Left lung (tissue), 10 donors: Measurements from ENCODE around the gene TRIP10. TPM values are rescaled to one million over a fixed set of nuclear protein-coding genes. Genes with fewer than 3 reads are reported as not detected.
"Not testable (repeated sequence)": the region's sequence is repeated elsewhere in the genome, so short reads cannot be mapped to it uniquely, and the experiment has no call there.

Source experiments
- ATAC-seq: fragments of 200-7000 bp; cut with Tn5 transposase; one replicate; pipeline ENCODE4 v1.9.1; 2020; ENCODE audit warnings: moderate library complexity
- DNase-seq, 4 donors: peaks; one replicate each; pipeline ENCODE4 v3.0.0-alpha.2; 2013 to 2020
- H3K27ac ChIP-seq, 2 donors: fragments of 200-600 bp; sonication (generic) in 1 of 2; one replicate each; pipeline versions ENCODE4 v1.5.0 to v1.8.0; 2020 to 2021
- H3K27me3 ChIP-seq, 2 donors: fragments of 200-600 bp; sonication (generic) in 1 of 2; one replicate each; pipeline versions ENCODE4 v1.5.0 to v1.8.0; 2020 to 2021
- H3K36me3 ChIP-seq, 2 donors: fragments of 200-600 bp; sonication (generic) in 1 of 2; one replicate each; pipeline versions ENCODE4 v1.5.0 to v1.8.0; 2020 to 2021
- H3K4me1 ChIP-seq, 2 donors: fragments of 200-600 bp; one replicate each; pipeline ENCODE4 v1.8.0; 2021
- H3K4me3 ChIP-seq, 2 donors: fragments of 200-600 bp; sonication (generic) in 1 of 2; one replicate each; pipeline versions ENCODE4 v1.5.0 to v1.8.0; 2020 to 2021; ENCODE audit warnings: mild to moderate bottlenecking in 1 of 2
- H3K9me3 ChIP-seq, 2 donors: fragments of 200-600 bp; sonication (generic) in 1 of 2; one replicate each; pipeline versions ENCODE4 v1.5.0 to v1.8.0; 2020 to 2021
- intact Hi-C, 2 donors: fragments of 100-400 bp; cut with DNase I; formaldehyde crosslinking; loops; one replicate each; pipeline versions ENCODE4 v1.11.2 to v1.14.2; 2022
- microRNA-seq, 2 donors: library from miRNA; unstranded; fragments of <30 nt; microRNA quantifications; one replicate each; pipeline ENCODE4, GENCODE V29; 2019
- polyA plus RNA-seq, 6 donors: library from polyadenylated mRNA; unstranded; fragments of 120-200 nt; gene quantifications; one replicate each; pipeline ENCODE4 v1.2.1, GENCODE V29; 2013; ENCODE audit not compliant: insufficient read length in 6 of 6
- total RNA-seq, 2 donors: library from RNA; stranded (reverse); fragmentation: NEBNext Ultra II Directional; extraction: Animal tissue kit (Norgen Biotek cat#: 25700); gene quantifications; one replicate each; pipeline ENCODE4 v1.2.1, GENCODE V29; 2021
- TF ChIP-seq, protein P1 (sequence below), 2 donors: fragments of 200-600 bp; sonication (generic) in 1 of 2; IDR thresholded peaks; one replicate each; pipeline versions ENCODE4 v1.5.0 to v1.8.0; 2021; ENCODE audit warnings: antibody characterized with exemption in 2 of 2
- donor health status: DM: no; HTN: yes; CAD: no.
- donor health status: DM: no; HTN: no; CAD: no.

TRIP10 gene
- total and polyA plus RNA-seq, 8 donors, result 62.3 to 120 (median 92.8) TPM

DNA sequence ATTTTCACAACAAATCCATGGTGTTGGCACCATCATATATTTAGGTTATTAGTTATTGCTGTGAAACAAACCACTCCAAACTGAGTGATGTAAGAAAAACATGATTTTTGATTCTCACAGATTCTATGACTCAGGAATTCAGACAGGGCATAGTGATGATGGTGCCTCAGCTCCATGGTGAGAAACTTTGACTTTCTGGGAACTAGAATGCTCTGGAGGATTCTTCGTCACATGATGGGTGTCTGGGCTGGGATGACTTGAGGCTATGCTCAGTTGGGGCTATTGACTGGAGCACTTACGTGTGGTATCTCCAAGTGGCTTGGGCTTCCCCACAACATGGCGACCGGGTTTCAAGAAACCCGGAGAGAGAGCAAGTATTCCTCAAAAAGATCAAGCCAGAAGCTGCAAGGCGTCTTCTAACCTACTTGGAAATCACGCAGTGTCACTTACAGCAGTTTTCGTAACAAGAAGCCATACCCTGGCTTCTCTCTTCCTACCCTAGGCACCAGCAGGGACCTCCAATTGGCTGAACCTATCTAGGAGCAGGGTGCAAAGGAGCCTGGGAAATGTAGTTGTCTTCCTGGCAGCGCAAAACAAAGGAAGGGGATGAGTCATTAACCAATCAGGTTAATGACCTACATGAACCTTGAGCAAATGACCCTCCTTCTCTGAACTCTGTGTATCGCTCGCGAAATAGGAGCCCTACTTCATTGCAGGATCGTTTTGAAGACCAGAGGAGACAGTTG, 55.4 kb downstream of the TRIP10 start:
- no peaks in the 10 kb centered on the region for H3K27me3 ChIP-seq
- H3K36me3 ChIP-seq, result no peaks in the 10 kb centered on the region
- TF ChIP-seq, protein P1, sequence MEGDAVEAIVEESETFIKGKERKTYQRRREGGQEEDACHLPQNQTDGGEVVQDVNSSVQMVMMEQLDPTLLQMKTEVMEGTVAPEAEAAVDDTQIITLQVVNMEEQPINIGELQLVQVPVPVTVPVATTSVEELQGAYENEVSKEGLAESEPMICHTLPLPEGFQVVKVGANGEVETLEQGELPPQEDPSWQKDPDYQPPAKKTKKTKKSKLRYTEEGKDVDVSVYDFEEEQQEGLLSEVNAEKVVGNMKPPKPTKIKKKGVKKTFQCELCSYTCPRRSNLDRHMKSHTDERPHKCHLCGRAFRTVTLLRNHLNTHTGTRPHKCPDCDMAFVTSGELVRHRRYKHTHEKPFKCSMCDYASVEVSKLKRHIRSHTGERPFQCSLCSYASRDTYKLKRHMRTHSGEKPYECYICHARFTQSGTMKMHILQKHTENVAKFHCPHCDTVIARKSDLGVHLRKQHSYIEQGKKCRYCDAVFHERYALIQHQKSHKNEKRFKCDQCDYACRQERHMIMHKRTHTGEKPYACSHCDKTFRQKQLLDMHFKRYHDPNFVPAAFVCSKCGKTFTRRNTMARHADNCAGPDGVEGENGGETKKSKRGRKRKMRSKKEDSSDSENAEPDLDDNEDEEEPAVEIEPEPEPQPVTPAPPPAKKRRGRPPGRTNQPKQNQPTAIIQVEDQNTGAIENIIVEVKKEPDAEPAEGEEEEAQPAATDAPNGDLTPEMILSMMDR (IDR thresholded peaks at IDR 0.05), result no peak
- no peak overlapping the region for H3K4me3 ChIP-seq
- intact Hi-C loops, result no loop called here
- peaks cover 0 to 40% of the 10 kb centered on the region in 2 donors for H3K4me1 ChIP-seq
- DNase-seq (no peak), ATAC-seq (no peak)
- peaks cover 0 to 6% of the 10 kb centered on the region in 2 donors for H3K9me3 ChIP-seq
- H3K27ac ChIP-seq, result peak overlapping the region in 1 of 2 donors; percentile 18

DNA sequence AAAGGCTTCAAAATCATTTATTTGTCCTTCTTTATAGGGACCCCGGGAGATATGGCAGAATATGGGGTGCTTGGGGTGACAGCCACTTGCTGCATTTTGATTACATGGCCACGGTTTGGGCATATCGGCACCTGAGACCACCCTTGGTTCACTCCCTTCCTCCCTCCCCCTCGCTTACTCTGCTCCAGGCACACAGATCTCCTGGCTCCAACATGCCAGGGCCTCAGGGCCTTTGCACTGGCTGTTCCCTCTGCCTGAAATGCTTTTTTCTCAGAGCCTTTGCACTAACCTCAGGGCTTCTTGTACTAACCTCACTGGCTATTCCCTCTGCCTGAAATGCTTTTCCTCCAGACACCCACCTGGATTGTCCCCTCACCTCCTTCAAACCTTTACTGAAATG, 56.8 kb downstream of the TRIP10 start:
- intact Hi-C loops, result no loop called here
- Histone ChIP-seq H3K4me3 (no peak overlapping the region), H3K27ac (peak overlapping the region in 1 of 2 donors; percentile 37), H3K9me3 (peaks cover 0 to 6% of the 10 kb centered on the region in 2 donors), H3K36me3 (no peaks in the 10 kb centered on the region), H3K27me3 (no peaks in the 10 kb centered on the region), H3K4me1 (peaks cover 4 to 54% of the 10 kb centered on the region in 2 donors)
- TF ChIP-seq, protein P1 (IDR thresholded peaks at IDR 0.05), result no peak
- ATAC-seq, result no peak
- DNase-seq, result no peak

DNA sequence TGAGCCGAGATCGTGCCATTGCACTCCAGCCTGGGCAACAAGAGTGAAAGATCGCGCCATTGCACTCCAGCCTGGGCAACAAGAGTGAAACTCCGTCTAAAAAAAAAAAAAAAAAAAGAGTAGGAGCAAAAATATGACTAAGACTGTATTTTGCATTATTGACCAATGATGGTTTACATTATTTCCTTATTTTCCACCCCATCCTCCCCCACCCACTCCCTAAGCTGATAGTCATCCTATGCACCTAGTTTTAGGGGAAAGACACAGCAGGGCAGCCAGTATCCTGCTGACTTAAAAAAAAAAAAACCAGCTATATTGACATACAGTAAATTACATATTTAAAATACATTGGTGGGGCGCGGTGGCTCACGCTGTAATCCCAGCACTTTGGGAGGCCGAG, 58.2 kb downstream of the TRIP10 start:
- Histone ChIP-seq H3K4me3 (no peak overlapping the region), H3K9me3 (peaks cover 0 to 6% of the 10 kb centered on the region in 2 donors), H3K27ac (peak overlapping the region in 1 of 2 donors; percentile 37), H3K4me1 (peaks cover 5 to 66% of the 10 kb centered on the region in 2 donors), H3K36me3 (no peaks in the 10 kb centered on the region), H3K27me3 (no peaks in the 10 kb centered on the region)
- no peak for DNase-seq
- ATAC-seq, result no peak
- TF ChIP-seq, protein P1 (IDR thresholded peaks at IDR 0.05), result no peak
- intact Hi-C loops, result no loop called here

DNA sequence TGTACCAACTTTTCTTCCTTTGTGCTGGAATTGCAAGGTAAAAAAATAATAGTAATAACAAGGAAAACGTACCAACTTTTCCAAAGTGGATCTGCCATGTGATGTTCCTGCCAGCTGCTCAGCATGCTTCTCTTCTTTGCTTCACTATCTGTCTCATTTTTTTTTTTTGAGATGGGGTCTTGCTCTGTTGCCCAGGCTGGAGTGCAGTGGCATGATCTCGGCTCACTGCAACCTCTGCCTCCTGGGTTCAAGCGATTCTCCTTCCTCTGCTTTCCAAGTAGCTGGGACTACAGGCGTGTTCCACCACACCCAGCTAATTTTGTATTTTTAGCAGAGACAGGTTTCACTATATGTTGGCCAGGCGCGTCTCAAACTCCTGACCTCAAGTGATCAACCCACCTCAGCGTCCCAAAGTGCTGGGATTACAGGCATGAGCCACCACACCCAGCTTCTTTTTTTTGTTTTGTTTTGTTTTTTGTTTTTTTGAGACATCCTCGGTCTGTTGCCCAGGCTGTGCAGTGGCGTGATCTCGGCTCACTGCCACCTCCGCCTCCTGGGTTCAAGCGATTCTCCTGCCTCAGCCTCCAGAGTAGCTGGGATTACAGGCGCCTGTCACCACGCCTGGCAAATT, 60.8 kb downstream of the TRIP10 start:
- H3K27me3 ChIP-seq, intact Hi-C loops, H3K36me3 ChIP-seq, ATAC-seq, DNase-seq, H3K4me3 ChIP-seq, H3K9me3 ChIP-seq: not testable (repeated sequence)
- Histone ChIP-seq H3K4me1 (peaks cover 5 to 85% of the 10 kb centered on the region in 2 donors), H3K27ac (peak overlapping the region in 1 of 2 donors; percentile 87)

DNA sequence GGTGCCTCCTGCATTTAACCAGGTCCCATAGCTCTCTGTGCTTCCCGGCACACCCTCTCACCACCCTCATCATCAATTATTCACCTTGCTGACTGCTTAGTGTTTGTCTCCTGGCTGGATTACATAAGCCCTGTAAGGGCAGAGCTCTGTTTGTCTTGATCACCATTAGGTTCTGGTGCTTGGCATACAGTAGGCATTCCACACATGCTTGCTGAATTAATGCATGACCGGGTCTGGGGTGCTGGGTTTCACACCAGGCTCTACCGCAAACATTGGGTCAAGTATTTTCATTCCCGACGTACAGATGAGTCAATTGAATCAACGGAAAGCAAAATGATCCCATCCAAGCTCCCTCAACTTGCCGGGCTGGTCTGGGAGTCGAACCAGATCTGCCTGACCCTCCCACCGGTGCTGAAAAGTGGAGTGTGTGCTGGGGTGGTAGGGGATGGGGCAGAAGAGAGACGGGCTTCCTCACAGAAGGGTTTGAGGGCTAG, 61.6 kb downstream of the TRIP10 start:
- no peaks in the 10 kb centered on the region for H3K36me3 ChIP-seq
- ATAC-seq (peak; percentile 55), DNase-seq (no peak)
- H3K4me1 ChIP-seq, result peaks cover 5 to 82% of the 10 kb centered on the region in 2 donors
- TF ChIP-seq, protein P1 (IDR thresholded peaks at IDR 0.05), result no peak
- H3K9me3 ChIP-seq, result no peaks in the 10 kb centered on the region
- peak overlapping the region in 1 of 2 donors; percentile 87 for H3K27ac ChIP-seq
- H3K4me3 ChIP-seq, result peak overlapping the region; percentile 17 to 38
- no peaks in the 10 kb centered on the region for H3K27me3 ChIP-seq
- intact Hi-C loops, result no loop called here

Small RNAs within 50 kb of the gene (microRNA-seq; reads per million reads assigned to microRNA genes)
- 0.67 to 1.8 reads per million in 2 donors for gene MIR6791

Other genes starting within 250 kb of the TRIP10 start
- gene TUBB4A, start 237.4 kb upstream of the TRIP10 start, total RNA-seq, result under 1 TPM; 0.35 to 0.65 TPM
- gene TUBB4A, start 237.4 kb upstream of the TRIP10 start, polyA plus RNA-seq, result 1 to 10 TPM; 3.6 to 5.9 (median 4.9) TPM
- gene TNFSF9, start 208.7 kb upstream of the TRIP10 start, total RNA-seq, result 10 to 100 TPM in 1 of 2 donors, 1 to 10 TPM in 1; 5.5 to 10.2 TPM
- under 1 TPM; 0.20 to 0.70 (median 0.30) TPM for gene TNFSF9, start 208.7 kb upstream of the TRIP10 start, polyA plus RNA-seq
- gene CD70, start 148.5 kb upstream of the TRIP10 start, total RNA-seq, result under 1 TPM in 1 of 2 donors, not detected in 1; 0.42 TPM
- under 1 TPM in 3 of 6 donors, not detected in 3; 0.22 to 0.53 (median 0.36) TPM for gene CD70, start 148.5 kb upstream of the TRIP10 start, polyA plus RNA-seq
- gene TNFSF14, start 69.5 kb upstream of the TRIP10 start, total RNA-seq, result 1 to 10 TPM; 2.1 to 6.2 TPM
- under 1 TPM; 0.13 to 0.95 (median 0.34) TPM for gene TNFSF14, start 69.5 kb upstream of the TRIP10 start, polyA plus RNA-seq
- 100 to 1,000 TPM; 748 to 881 TPM for gene C3, start 19.0 kb upstream of the TRIP10 start, total RNA-seq
- 100 to 1,000 TPM in 1 of 6 donors, 10 to 100 TPM in 5; 14.2 to 103 (median 41.7) TPM for gene C3, start 19.0 kb upstream of the TRIP10 start, polyA plus RNA-seq
- gene GPR108, start 2.1 kb upstream of the TRIP10 start, total RNA-seq, result 10 to 100 TPM; 64.1 to 81.7 TPM
- gene GPR108, start 2.1 kb upstream of the TRIP10 start, polyA plus RNA-seq, result 10 to 100 TPM; 51.0 to 77.7 (median 58.0) TPM
- 10 to 100 TPM; 24.2 to 27.6 TPM for gene SH2D3A, start 27.8 kb downstream of the TRIP10 start, total RNA-seq
- gene SH2D3A, start 27.8 kb downstream of the TRIP10 start, polyA plus RNA-seq, result 1 to 10 TPM; 6.9 to 8.7 (median 7.9) TPM
- 10 to 100 TPM; 11.5 to 51.3 TPM for gene VAV1, start 33.0 kb downstream of the TRIP10 start, total RNA-seq
- gene VAV1, start 33.0 kb downstream of the TRIP10 start, polyA plus RNA-seq, result 1 to 10 TPM; 2.0 to 3.1 (median 2.7) TPM
- 10 to 100 TPM in 1 of 2 donors, 1 to 10 TPM in 1; 1.3 to 15.2 TPM for gene ADGRE1, start 147.9 kb downstream of the TRIP10 start, total RNA-seq
- gene ADGRE1, start 147.9 kb downstream of the TRIP10 start, polyA plus RNA-seq, result under 1 TPM; 0.09 to 0.55 (median 0.24) TPM